ENCODE measurements around the gene CD86.
"Not testable (repeated sequence)": the region's sequence is repeated elsewhere in the genome, so short reads cannot be mapped to it uniquely, and the experiment has no call there.

CD86 gene

DNA sequence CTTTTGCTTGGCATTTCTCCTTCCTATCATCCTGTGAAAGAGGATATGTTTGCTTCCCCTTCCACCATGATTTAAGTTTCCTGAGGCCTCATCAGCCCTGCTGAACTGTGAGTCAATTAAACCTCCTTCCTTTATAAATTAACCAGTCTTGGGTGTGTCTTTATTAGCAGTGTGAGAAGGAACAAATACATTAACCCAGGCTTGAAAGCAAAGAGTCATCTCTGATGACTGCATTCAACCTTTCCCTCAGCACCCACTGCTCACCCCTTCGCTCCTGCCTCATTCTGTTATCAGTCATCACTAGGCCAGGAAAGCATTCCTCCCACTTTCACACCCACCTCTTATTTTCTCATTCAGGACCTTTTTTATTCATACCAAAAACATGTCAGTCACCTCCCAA lies 68.7 kb downstream of the CD86 start:
- H3K4me1 ChIP-seq (ENCODE audit: control insufficient read depth, insufficient read depth, low read length): peaks cover 4% of the 10 kb centered on the region
- no peak overlapping the region for H3K4me3 ChIP-seq (ENCODE audit: low read length)
- no peaks in the 10 kb centered on the region for H3K36me3 ChIP-seq (ENCODE audit: control insufficient read depth, insufficient read depth, low read length)
- H3K9ac ChIP-seq (ENCODE audit: low read length): no peak overlapping the region
- no peaks in the 10 kb centered on the region for H3K9me3 ChIP-seq (ENCODE audit: control insufficient read depth, low read length)
- H3K27me3 ChIP-seq (ENCODE audit: control insufficient read depth, insufficient read depth, low read length): no peaks in the 10 kb centered on the region

GRCh38 chr3:122132949-122133540 lies 77.9 kb downstream of the CD86 start:
- Histone ChIP-seq H3K9ac (ENCODE audit: low read length) (no peak overlapping the region), H3K9me3 (ENCODE audit: control insufficient read depth, low read length) (no peaks in the 10 kb centered on the region), H3K4me3 (ENCODE audit: low read length) (no peak overlapping the region), H3K36me3 (ENCODE audit: control insufficient read depth, insufficient read depth, low read length) (no peaks in the 10 kb centered on the region), H3K4me1 (ENCODE audit: control insufficient read depth, insufficient read depth, low read length) (no peaks in the 10 kb centered on the region), H3K27me3 (ENCODE audit: control insufficient read depth, insufficient read depth, low read length) (no peaks in the 10 kb centered on the region)

DNA sequence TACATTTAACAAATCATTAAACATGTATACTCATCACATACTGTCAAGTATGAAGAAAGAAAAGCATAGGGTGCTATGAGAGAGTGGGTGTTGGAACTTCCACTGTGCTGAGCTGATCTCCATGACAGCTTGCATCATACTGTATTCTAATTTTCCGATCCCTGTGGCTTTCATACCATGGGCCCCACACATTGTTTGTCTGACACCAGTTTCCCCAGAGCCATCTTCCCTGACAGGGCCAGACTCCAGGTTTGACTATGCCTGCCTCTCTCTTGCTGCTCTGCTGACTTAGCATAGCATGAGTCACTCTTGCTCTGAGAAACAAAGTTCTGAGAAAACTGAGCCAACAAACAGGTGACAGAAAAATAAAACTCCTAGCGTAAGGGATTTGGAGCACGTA lies 91.3 kb downstream of the CD86 start:
- no peak overlapping the region for H3K9ac ChIP-seq (ENCODE audit: low read length)
- H3K36me3 ChIP-seq (ENCODE audit: control insufficient read depth, insufficient read depth, low read length): no peaks in the 10 kb centered on the region
- no peaks in the 10 kb centered on the region for H3K9me3 ChIP-seq (ENCODE audit: control insufficient read depth, low read length)
- no peak overlapping the region for H3K4me3 ChIP-seq (ENCODE audit: low read length)
- H3K4me1 ChIP-seq (ENCODE audit: control insufficient read depth, insufficient read depth, low read length): no peaks in the 10 kb centered on the region
- no peaks in the 10 kb centered on the region for H3K27me3 ChIP-seq (ENCODE audit: control insufficient read depth, insufficient read depth, low read length)

GRCh38 chr3:122148941-122149627 lies 93.9 kb downstream of the CD86 start:
- no peaks in the 10 kb centered on the region for H3K36me3 ChIP-seq (ENCODE audit: control insufficient read depth, insufficient read depth, low read length)
- H3K4me3 ChIP-seq (ENCODE audit: low read length): no peak overlapping the region
- no peaks in the 10 kb centered on the region for H3K27me3 ChIP-seq (ENCODE audit: control insufficient read depth, insufficient read depth, low read length)
- no peaks in the 10 kb centered on the region for H3K4me1 ChIP-seq (ENCODE audit: control insufficient read depth, insufficient read depth, low read length)
- no peak overlapping the region for H3K9ac ChIP-seq (ENCODE audit: low read length)
- no peaks in the 10 kb centered on the region for H3K9me3 ChIP-seq (ENCODE audit: control insufficient read depth, low read length)

- no peaks in the 10 kb centered on the region for H3K9me3 ChIP-seq (ENCODE audit: control insufficient read depth, low read length)
- H3K27me3 ChIP-seq (ENCODE audit: control insufficient read depth, insufficient read depth, low read length): no peaks in the 10 kb centered on the region
- no peak overlapping the region for H3K9ac ChIP-seq (ENCODE audit: low read length)
- H3K36me3 ChIP-seq (ENCODE audit: control insufficient read depth, insufficient read depth, low read length): no peaks in the 10 kb centered on the region
- H3K4me1 ChIP-seq (ENCODE audit: control insufficient read depth, insufficient read depth, low read length): no peaks in the 10 kb centered on the region
- no peak overlapping the region for H3K4me3 ChIP-seq (ENCODE audit: low read length)
Measured at GRCh38 chr3:122151480-122151879, 96.3 kb downstream of the CD86 start.

DNA sequence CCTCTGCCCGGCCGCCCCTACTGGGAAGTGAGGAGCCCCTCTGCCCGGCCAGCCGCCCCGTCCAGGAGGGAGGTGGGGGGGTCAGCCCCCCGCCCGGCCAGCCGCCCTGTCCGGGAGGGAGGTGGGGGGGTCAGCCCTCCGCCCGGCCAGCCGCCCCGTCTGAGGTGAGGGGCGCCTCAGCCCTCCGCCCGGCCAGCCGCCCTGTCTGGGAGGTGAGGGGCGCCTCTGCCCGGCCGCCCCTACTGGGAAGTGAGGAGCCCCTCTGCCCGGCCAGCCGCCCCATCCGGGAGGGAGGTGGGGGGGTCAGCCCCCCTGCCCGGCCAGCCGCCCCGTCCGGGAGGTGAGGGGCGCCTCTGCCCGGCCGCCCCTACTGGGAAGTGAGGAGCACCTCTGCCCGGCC lies 109.8 kb downstream of the CD86 start:
- H3K9me3 ChIP-seq (ENCODE audit: control insufficient read depth, low read length); H3K9ac ChIP-seq (ENCODE audit: low read length); H3K36me3 ChIP-seq (ENCODE audit: control insufficient read depth, insufficient read depth, low read length); H3K4me1 ChIP-seq (ENCODE audit: control insufficient read depth, insufficient read depth, low read length); H3K4me3 ChIP-seq (ENCODE audit: low read length); H3K27me3 ChIP-seq (ENCODE audit: control insufficient read depth, insufficient read depth, low read length): not testable (repeated sequence)

DNA sequence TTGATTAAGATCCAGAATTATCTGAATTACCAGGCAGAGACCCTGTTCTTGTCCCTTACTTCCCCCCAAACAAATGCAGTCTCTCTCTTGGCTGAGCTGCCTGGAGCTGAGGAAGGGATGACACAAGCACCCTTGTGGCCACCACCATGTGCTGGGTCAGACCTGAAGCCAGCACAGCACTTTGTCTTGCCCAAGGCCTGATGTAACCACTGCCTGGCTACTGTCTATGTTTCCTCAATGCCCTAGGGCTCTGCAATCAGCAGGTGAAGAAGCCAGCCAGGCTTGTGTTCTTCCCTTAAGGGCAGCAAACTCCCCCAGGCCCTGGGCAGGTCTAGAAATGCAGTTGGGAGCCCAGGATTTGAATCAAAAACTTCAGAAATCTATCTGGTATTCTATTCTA lies 112.5 kb downstream of the CD86 start:
- H3K36me3 ChIP-seq (ENCODE audit: control insufficient read depth, insufficient read depth, low read length): no peaks in the 10 kb centered on the region
- no peak overlapping the region for H3K4me3 ChIP-seq (ENCODE audit: low read length)
- H3K9ac ChIP-seq (ENCODE audit: low read length): no peak overlapping the region
- H3K9me3 ChIP-seq (ENCODE audit: control insufficient read depth, low read length): no peaks in the 10 kb centered on the region
- no peaks in the 10 kb centered on the region for H3K4me1 ChIP-seq (ENCODE audit: control insufficient read depth, insufficient read depth, low read length)
- no peaks in the 10 kb centered on the region for H3K27me3 ChIP-seq (ENCODE audit: control insufficient read depth, insufficient read depth, low read length)

- no peaks in the 10 kb centered on the region for H3K27me3 ChIP-seq (ENCODE audit: control insufficient read depth, insufficient read depth, low read length)
- no peak overlapping the region for H3K9ac ChIP-seq (ENCODE audit: low read length)
- H3K36me3 ChIP-seq (ENCODE audit: control insufficient read depth, insufficient read depth, low read length): no peaks in the 10 kb centered on the region
- no peaks in the 10 kb centered on the region for H3K9me3 ChIP-seq (ENCODE audit: control insufficient read depth, low read length)
- no peaks in the 10 kb centered on the region for H3K4me1 ChIP-seq (ENCODE audit: control insufficient read depth, insufficient read depth, low read length)
- H3K4me3 ChIP-seq (ENCODE audit: low read length): no peak overlapping the region
Measured at GRCh38 chr3:122168044-122168443, 112.9 kb downstream of the CD86 start.

- Histone ChIP-seq H3K4me3 (ENCODE audit: low read length) (no peak overlapping the region), H3K4me1 (ENCODE audit: control insufficient read depth, insufficient read depth, low read length) (no peaks in the 10 kb centered on the region), H3K9ac (ENCODE audit: low read length) (no peak overlapping the region), H3K27me3 (ENCODE audit: control insufficient read depth, insufficient read depth, low read length) (no peaks in the 10 kb centered on the region), H3K9me3 (ENCODE audit: control insufficient read depth, low read length) (no peaks in the 10 kb centered on the region), H3K36me3 (ENCODE audit: control insufficient read depth, insufficient read depth, low read length) (no peaks in the 10 kb centered on the region)
Measured at GRCh38 chr3:122169911-122170310, 114.7 kb downstream of the CD86 start.

All from mucosa of stomach (tissue), 1 donor.